Gastrocnemius medialis (tissue), 4 donors: Measurements from ENCODE around the gene LGALS8. TPM values are rescaled to one million over a fixed set of nuclear protein-coding genes. Genes with fewer than 3 reads are reported as not detected.

Source experiments
- ATAC-seq, 2 donors: fragments of 150-250 bp; one replicate each; pipeline ENCODE4 v1.9.1; 2016
- DNase-seq, 2 donors: peaks; one replicate each; pipeline ENCODE4 v3.0.0-alpha.2; 2019
- H3K27ac ChIP-seq, 4 donors: fragments of 200-600 bp; sonication (generic); 1 replicate in 1 of 4; 2 replicates in 3 of 4; pipeline ENCODE4 v1.5.1; 2016 to 2018; ENCODE audit warnings: mild to moderate bottlenecking in 2 of 4, moderate library complexity in 1 of 4
- H3K27me3 ChIP-seq, 3 donors: fragments of 200-600 bp; sonication (generic) in 2 of 3; 1 replicate in 1 of 3; 2 replicates in 2 of 3; pipeline versions ENCODE4 v1.5.1 to v1.6.0; 2016 to 2019; ENCODE audit warnings: mild to moderate bottlenecking in 1 of 3, moderate library complexity in 1 of 3
- H3K36me3 ChIP-seq, 2 donors: fragments of 200-600 bp; sonication (generic) in 1 of 2; one replicate each; pipeline ENCODE4 v1.5.1; 2017 to 2018
- H3K4me1 ChIP-seq, 2 donors: fragments of 200-600 bp; sonication (generic) in 1 of 2; one replicate each; pipeline ENCODE4 v1.5.1; 2016 to 2017; ENCODE audit warnings: mild to moderate bottlenecking in 2 of 2
- H3K4me3 ChIP-seq, 4 donors: fragments of 200-600 bp; sonication (generic) in 3 of 4; 1 replicate in 1 of 4; 2 replicates in 3 of 4; pipeline ENCODE4 v1.5.1; 2016 to 2019; ENCODE audit warnings: mild to moderate bottlenecking in 2 of 4
- H3K9me3 ChIP-seq, 3 donors: fragments of 200-600 bp; sonication (generic) in 2 of 3; 1 replicate in 1 of 3; 2 replicates in 2 of 3; pipeline ENCODE4 v1.5.1; 2016 to 2019
- POLR2A ChIP-seq, 2 donors: fragments of 450-650 bp; IDR thresholded peaks; one replicate each; pipeline ENCODE4 v1.6.1; 2017; ENCODE audit warnings: antibody characterized with exemption in 2 of 2, mild to moderate bottlenecking in 2 of 2, moderate library complexity in 2 of 2
- in situ Hi-C, 4 donors: fragments of 200-750 bp; cut with MboI; loops; one replicate each; pipeline versions ENCODE4 v1.15.0 to v1.8.0; 2017; ENCODE audit warnings: low sequenced_read_pairs in 4 of 4
- intact Hi-C: fragments of 100-400 bp; cut with DNase I; formaldehyde crosslinking; loops from one replicate; pipeline ENCODE4 v1.15.1; 2023; ENCODE audit warnings: low total_unique reads
- total RNA-seq, 4 donors: library from RNA; depleted of rRNA; stranded (reverse); fragments of >200 nt; gene quantifications; one replicate each; pipeline versions ENCODE4 v1.1.0 to v1.2.3, GENCODE V29; 2016
- TF ChIP-seq, protein P1 (sequence below), 5 experiments: fragments of 450-650 bp in 3 of 5; fragments of 200-600 bp in 2 of 5; sonication (generic) in 2 of 5; IDR thresholded peaks in 4 of 5; conservative IDR thresholded peaks in 1 of 5; 1 replicate in 4 of 5; 2 replicates in 1 of 5; pipeline ENCODE4 v1.5.1; 2016 to 2019; ENCODE audit warnings: antibody characterized with exemption in 5 of 5, mild to moderate bottlenecking in 3 of 5, moderate library complexity in 3 of 5

LGALS8 gene
- total RNA-seq, 4 donors from 2014 or later: 11.1 to 20.7 (median 12.5) TPM

DNA sequence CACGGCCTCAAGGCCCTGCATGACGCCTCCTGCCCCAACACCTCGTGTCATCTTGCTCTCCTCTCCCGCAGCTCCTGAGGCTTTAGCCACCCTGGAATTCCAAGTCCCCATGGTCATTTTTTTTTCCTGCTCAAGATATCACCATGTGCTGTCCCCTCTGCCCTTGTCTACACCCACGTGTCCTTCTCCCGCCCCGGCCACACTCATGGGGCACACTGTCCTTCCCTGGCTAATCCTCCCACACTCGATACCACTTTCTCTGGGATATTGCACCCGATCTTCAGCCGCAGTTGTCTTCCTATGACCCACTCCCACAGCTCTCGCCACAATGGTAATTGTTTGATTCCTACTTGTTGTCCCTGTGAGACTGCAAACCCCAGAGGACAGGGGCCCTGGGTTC is 29.7 kb upstream of the LGALS8 start:
- intact Hi-C loops (no loop called here), in situ Hi-C loops (loop anchor here in 2 of 4 donors (5.0 kb wide), 2 partner anchors 382 to 387 kb away; no protein-coding TSS in a partner anchor)
- H3K4me3 ChIP-seq: no peak overlapping the region
- no peak for ATAC-seq
- DNase-seq: no peak
- no peak overlapping the region for H3K27ac ChIP-seq
- H3K9me3 ChIP-seq: no peaks in the 10 kb centered on the region
- H3K36me3 ChIP-seq: no peaks in the 10 kb centered on the region
- H3K4me1 ChIP-seq: no peaks in the 10 kb centered on the region
- H3K27me3 ChIP-seq: no peaks in the 10 kb centered on the region
- TF ChIP-seq POLR2A (IDR thresholded peaks at IDR 0.05): no peak
- TF ChIP-seq, protein P1, sequence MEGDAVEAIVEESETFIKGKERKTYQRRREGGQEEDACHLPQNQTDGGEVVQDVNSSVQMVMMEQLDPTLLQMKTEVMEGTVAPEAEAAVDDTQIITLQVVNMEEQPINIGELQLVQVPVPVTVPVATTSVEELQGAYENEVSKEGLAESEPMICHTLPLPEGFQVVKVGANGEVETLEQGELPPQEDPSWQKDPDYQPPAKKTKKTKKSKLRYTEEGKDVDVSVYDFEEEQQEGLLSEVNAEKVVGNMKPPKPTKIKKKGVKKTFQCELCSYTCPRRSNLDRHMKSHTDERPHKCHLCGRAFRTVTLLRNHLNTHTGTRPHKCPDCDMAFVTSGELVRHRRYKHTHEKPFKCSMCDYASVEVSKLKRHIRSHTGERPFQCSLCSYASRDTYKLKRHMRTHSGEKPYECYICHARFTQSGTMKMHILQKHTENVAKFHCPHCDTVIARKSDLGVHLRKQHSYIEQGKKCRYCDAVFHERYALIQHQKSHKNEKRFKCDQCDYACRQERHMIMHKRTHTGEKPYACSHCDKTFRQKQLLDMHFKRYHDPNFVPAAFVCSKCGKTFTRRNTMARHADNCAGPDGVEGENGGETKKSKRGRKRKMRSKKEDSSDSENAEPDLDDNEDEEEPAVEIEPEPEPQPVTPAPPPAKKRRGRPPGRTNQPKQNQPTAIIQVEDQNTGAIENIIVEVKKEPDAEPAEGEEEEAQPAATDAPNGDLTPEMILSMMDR (IDR thresholded peaks at IDR 0.05 in 4 of 5, conservative IDR thresholded peaks at IDR 0.05 in 1 of 5): no peak

DNA sequence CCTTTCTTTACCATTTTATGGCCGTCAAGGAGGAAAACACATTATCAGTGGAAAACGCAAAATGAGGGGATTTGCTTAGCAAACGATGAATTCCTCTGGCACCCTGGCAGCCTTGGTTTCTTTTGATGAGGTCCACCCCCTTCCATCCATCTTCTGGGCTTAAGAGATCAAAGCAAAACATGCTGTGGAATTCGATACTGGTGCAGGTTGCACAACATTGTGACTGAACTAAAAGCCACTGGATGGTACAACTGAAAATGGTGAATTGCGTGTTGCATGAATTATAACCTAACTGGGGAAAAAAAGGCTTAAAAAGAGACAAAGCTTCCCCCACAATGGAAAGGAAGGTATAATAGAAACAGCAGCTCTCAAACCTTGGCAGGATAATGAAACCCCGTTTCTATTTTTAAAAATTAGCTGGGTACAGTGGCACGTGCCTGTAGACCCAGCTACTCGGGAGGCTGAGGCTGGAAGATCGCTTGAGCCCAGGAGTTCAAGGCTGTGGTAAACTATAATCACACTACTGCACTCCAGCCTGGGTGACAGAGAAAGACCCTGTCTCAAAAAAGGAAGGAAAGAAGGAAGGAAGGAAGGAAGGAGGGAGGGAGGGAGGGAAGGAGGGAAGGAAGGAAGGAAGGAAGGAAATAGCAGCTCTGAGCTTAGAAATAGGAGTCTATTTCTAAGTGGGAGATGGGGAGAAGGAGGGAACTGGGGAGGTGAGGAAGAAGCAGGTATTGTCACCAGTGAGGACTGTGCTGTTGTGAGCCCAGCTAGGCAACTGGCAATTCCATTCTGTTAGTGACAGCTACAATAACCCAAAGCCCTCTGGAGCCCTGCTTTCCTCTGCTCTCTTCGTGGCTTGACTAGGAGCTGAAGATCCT is 29.0 kb upstream of the LGALS8 start:
- in situ Hi-C loops (loop anchor here in 2 of 4 donors (5.0 kb wide), 2 partner anchors 383 to 388 kb away; no protein-coding TSS in a partner anchor), intact Hi-C loops (no loop called here)
- Histone ChIP-seq H3K4me3 (no peak overlapping the region), H3K9me3 (no peaks in the 10 kb centered on the region), H3K27me3 (no peaks in the 10 kb centered on the region), H3K27ac (no peak overlapping the region), H3K4me1 (no peaks in the 10 kb centered on the region), H3K36me3 (no peaks in the 10 kb centered on the region)
- TF ChIP-seq, protein P1 (IDR thresholded peaks at IDR 0.05 in 4 of 5, conservative IDR thresholded peaks at IDR 0.05 in 1 of 5): no peak
- TF ChIP-seq POLR2A (IDR thresholded peaks at IDR 0.05): no peak
- no peak for ATAC-seq
- no peak for DNase-seq

DNA sequence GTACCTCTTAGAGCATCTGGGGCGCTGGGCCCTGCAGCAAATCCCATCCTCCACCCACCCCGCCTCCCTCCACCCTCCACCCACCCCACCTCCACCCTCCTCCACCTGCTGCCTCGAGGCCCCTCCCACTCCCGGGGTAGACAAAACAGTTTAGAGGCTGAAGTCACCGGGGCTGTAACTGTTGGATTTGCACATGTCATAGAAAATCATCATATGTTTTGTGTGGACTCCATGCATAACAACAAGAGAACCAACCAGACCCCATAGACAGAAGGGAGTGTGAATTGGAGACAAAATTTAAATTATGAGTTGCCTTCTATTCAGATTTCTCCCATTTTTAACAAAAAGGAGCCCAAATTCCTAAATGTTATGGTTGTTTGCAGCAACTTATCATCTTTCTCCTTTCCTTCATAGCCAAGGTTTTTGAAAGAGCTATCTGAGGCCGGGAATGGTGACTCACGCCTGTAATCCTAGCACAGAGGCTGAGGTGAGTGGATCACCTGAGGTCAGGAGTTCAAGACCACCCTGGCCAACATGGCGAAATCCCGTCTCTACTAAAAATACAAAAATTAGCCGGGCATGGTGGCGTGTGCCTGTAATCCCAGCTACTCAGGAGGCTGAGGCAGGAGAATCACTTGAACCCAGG is 28.2 kb upstream of the LGALS8 start:
- TF ChIP-seq, protein P1 (IDR thresholded peaks at IDR 0.05 in 4 of 5, conservative IDR thresholded peaks at IDR 0.05 in 1 of 5): no peak
- no peak for TF ChIP-seq POLR2A (IDR thresholded peaks at IDR 0.05)
- Histone ChIP-seq H3K4me1 (no peaks in the 10 kb centered on the region), H3K4me3 (no peak overlapping the region), H3K36me3 (no peaks in the 10 kb centered on the region), H3K27me3 (no peaks in the 10 kb centered on the region), H3K9me3 (no peaks in the 10 kb centered on the region), H3K27ac (no peak overlapping the region)
- in situ Hi-C loops: no loop called here
- no peak for ATAC-seq
- intact Hi-C loops: no loop called here
- no peak for DNase-seq

DNA sequence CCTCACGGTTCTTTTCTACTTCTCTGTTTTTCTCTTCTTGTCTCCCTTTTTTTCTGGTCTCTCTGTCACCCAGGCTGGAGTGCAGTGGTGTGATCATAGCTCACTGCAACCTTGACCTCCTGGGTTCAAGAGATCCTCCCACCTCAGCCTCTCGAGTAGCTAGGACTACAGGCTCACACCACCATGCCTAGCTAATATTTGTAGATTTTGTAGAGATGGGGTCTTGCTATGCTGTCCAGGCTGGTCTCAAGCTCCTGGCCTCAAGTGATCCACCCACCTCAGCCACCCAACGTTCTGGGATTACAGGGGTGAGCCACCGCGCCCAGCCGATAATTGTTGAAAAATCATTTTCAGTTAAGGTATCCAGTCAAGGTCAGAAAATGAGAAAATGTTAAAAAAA is 25.9 kb upstream of the LGALS8 start:
- Histone ChIP-seq H3K9me3 (no peaks in the 10 kb centered on the region), H3K27me3 (no peaks in the 10 kb centered on the region), H3K4me1 (peaks cover 0 to 4% of the 10 kb centered on the region in 2 donors), H3K27ac (no peak overlapping the region), H3K36me3 (no peaks in the 10 kb centered on the region), H3K4me3 (no peak overlapping the region)
- in situ Hi-C loops: no loop called here
- ATAC-seq: no peak
- no peak for TF ChIP-seq POLR2A (IDR thresholded peaks at IDR 0.05)
- TF ChIP-seq, protein P1 (IDR thresholded peaks at IDR 0.05 in 4 of 5, conservative IDR thresholded peaks at IDR 0.05 in 1 of 5): no peak
- no peak for DNase-seq
- intact Hi-C loops: no loop called here
